NCI-H748 (cell line): ENCODE measurements around the gene IGSF11.
"Not testable (repeated sequence)": the region's sequence is repeated elsewhere in the genome, so short reads cannot be mapped to it uniquely, and the experiment has no call there.

ENCODE experiments used
- DNase-seq: peaks from one replicate; lab custom pipeline; 2025; ENCODE audit not compliant: unreplicated experiment; lab: John Stamatoyannopoulos, UW

IGSF11 gene

DNA sequence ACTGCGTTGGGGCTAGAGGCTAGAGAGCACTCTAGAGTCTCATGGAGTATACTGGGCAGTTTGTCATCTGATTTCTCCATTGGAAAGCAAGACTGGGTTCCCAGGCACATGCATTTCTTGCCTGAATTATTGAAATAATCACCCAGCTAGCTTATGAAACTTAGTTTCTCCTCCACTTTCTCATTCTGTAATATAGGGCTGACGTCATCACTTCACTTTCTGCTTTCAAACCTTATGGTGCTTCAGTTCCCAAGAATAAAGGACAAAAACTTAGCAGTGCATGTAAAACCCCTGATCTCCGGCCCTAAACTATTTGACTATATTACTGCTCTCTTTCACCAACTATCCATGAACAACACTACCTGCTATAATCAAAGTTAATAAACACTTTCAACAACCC lies 147.9 kb downstream of the IGSF11 start:
- DNase-seq, result no peak

DNA sequence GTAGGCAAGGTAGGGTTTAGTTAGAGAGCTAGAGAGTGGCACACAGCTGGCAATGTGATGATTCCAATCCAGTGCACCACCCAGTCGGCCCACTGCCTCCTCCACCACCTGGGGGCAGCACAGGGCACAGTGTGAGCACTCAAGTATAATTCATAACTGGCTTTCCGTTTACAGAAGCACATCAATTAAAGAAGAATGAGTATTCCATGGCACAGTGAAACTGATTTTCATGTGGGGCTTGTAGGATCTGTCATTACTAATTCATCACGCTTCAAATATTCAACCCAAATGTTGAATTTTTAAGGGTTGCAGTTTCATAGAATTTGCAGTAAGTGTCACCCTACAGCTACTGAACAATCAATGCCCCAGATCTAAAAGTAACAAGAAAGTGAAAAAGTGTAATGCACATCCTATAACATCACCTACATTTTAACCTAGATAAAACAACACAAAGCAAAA lies 149.9 kb downstream of the IGSF11 start:
- peak; percentile 59 for DNase-seq

DNA sequence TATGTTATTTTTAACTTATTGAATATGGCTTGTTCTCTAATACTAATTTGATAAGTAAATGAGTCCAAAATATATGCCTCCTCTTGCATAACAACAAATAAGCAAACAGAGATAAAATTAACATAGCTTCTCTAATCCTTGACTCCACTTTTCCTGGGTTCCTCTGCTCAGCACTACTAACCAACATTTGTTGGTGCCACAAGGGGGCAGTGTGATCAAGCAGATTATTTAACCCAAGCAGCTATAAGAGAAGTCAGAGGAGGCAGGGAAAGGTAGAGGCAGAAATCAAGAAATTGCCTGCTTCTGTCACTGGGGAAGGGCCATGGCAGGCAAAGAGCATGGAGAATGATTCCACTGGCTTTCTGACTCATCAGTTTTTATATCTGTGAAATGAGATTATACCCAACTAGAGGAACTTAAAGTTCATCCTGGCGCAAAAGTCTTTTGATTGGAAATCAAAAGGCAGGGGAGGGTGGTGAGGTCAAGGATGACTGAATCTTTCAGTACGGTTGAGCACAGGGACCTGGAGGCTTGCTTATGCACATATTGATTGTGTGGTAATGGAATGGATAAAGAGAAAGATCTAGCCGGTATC lies 152.2 kb downstream of the IGSF11 start:
- DNase-seq, result peak; percentile 62

DNA sequence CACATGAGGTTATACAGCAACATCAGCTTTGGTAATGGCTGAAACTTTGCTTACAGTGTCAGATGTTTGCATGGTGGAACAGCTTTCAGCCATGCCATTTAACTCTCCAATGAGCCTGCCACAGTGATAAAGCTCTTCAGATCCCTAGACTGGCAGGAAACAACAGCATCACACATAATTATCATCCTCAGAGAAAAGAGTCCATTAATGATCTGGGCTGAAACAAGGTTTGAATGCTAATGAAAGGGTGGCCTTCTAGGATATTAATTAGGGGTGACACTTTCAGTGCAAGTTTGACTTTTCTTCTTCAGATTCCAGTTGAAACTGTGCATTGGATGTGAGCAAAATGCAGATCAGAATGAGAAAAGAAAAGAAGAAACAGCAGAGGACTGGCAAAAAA lies 166.6 kb downstream of the IGSF11 start:
- no peak for DNase-seq

DNA sequence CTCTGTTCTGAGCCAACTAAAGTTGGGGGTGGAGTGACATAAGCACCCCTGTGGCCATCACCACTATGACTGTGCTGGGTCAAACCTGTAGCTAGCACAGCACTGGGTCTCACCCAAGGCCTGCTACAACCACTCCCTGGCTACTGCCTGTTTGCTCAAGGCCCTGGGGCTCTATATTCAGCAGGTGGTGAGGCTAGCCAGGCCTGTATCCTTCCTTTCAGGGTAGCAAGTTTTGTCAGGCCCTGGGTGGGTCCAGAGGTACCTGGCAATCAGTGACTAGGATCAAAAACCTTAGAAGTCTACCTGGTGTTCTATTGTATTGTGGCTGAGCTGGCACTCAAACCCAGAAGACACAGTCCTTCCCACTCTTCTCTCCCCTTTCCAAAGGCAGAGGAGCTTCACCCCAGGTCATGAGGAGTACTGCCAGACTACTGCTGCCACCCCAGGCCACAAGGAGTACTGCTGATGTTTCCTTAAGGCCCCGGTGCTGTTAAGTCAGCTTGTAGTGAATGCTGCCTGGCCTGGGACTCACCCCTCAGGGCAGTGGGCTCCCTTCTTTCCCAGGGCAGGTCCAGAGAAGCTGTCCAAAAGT lies 170.8 kb downstream of the IGSF11 start:
- no peak for DNase-seq

DNA sequence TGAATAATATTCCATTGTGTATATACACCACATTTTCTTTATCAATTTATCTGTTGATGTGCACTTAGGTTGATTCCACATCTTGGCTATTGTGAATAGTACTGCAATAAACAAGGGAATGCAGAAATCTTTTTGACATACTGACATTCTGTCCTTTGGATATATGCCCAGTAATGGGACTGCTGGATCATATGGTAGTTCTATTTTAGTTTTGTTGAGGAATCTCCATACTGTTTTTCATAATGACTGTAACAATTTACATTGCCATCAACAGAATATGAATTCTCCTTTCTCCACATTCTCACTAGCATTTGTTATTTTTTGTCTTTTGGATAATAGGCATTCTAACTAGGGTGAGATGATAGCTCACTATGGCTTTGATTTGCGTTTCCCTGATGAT lies 174.7 kb downstream of the IGSF11 start:
- no peak for DNase-seq

DNA sequence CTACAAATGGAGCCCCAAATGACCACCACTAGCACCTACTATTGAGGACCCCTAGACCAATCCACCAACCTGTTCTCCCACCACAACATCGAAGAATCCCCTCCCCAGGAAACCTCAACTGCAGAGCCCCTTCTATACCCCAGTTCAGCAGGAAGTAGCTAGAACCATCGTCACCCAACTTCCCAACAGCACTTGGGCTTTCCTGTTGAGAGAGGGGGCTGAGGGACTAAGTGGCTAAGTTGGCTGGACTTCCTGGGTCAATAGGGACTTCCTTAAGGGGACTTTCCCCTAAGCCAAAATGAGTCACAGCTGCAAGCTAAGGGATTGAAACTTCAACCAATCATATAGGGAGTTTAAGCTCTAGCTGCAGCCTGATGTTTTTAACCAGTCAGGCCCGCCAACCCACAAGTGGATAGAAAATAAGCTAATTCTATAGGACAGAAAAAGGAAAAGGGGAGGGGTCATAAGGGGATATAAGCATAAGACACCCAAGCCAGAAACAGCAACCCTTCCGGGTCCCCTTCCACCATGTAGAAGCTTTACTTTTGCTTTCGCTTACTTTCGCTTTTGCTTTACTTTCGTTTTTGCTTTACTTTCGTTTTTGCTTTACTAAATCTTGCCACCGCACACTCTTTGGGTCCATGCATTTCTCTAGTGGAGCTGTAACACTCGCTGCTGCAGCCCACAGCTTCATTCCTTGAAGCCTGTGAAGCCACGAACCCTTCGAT lies 183.0 kb downstream of the IGSF11 start:
- not testable (repeated sequence) for DNase-seq

DNA sequence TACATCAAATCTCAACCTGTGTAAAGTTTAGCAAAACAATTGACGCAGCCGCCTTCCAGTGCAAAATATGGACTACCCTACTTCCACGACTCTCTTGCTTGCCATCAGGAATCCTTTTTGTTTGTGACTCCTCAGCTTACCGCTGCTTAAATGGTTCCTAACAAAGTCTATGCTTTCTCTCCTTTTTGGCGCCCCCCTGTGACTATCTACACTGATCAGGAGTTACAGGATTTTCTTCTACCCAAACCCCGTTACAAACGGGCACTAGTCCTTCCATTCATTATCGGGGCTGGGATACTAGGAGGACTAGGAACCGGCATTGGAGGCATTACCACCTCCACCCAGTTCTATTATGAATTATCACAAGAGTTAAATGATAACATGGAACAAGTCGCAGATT lies 184.0 kb downstream of the IGSF11 start:
- no peak for DNase-seq
